ENCODE measurements around the gene BCAS1. TPM values are rescaled to one million over a fixed set of nuclear protein-coding genes. Genes with fewer than 3 reads are reported as not detected.

Gene BCAS1
- total and polyA plus RNA-seq, 2 experiments from 2014 or later, result not detected

DNA sequence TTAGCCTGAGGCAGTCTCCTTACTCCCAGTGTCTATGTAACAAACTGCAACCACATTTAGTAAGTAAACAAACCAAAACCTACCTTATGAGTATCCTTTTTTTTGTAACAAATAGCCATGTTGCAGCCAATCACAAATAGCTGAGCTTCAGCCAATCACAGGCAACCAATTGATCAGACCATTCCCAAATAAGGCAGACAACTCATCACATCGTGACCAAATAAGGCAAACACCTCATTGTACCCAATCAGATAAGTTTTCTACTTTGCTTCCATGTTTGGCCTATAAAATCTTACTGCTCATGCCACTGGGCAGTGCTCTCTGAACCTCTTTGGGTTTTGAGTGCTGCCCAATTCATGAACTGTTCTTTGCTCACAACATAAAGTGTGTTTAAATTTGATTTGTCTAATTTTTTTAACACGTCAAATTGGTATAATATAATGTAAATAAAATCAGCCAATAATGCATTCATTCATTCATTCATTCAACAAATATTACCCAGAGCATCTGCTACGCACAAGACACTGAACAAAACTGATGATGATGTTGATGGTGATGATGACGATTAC lies 117.8 kb downstream of the BCAS1 start:
- DNase-seq (ENCODE audit: low read depth in 1 of 2, low spot score in 1 of 2), result no peak
- H3K27ac ChIP-seq, result no peak overlapping the region
- H3K4me3 ChIP-seq, result no peak overlapping the region
- H3K27me3 ChIP-seq, result no peaks in the 10 kb centered on the region
- no peaks in the 10 kb centered on the region for H3K9me3 ChIP-seq (ENCODE audit: low read depth)
- no peaks in the 10 kb centered on the region for H3K36me3 ChIP-seq
- TF ChIP-seq, protein P1, sequence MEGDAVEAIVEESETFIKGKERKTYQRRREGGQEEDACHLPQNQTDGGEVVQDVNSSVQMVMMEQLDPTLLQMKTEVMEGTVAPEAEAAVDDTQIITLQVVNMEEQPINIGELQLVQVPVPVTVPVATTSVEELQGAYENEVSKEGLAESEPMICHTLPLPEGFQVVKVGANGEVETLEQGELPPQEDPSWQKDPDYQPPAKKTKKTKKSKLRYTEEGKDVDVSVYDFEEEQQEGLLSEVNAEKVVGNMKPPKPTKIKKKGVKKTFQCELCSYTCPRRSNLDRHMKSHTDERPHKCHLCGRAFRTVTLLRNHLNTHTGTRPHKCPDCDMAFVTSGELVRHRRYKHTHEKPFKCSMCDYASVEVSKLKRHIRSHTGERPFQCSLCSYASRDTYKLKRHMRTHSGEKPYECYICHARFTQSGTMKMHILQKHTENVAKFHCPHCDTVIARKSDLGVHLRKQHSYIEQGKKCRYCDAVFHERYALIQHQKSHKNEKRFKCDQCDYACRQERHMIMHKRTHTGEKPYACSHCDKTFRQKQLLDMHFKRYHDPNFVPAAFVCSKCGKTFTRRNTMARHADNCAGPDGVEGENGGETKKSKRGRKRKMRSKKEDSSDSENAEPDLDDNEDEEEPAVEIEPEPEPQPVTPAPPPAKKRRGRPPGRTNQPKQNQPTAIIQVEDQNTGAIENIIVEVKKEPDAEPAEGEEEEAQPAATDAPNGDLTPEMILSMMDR (IDR thresholded peaks at IDR 0.05; ENCODE audit: low read depth, low read length), result no peak
- no peaks in the 10 kb centered on the region for H3K4me1 ChIP-seq (ENCODE audit: low read depth)

DNA sequence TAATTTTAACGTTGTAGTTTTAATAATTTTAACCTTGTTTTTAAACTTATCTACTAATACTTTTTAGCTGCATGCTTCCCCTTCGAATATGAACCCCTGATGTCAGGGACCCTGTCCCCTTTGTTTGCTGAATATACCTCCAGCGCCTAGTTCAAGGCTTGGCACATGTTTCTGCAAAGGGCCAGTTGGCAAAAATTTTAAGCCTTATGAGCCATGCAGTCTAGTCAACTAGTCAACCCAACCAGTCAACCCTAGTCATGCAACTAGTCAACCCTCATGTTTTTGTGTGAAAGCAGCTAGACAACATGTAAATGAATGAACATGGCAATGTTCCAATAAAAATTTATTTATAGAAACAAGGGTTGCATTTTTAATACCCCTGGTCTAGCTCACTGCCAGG lies 119.8 kb downstream of the BCAS1 start:
- Histone ChIP-seq H3K36me3 (no peaks in the 10 kb centered on the region), H3K4me1 (ENCODE audit: low read depth) (no peaks in the 10 kb centered on the region), H3K27ac (no peak overlapping the region), H3K9me3 (ENCODE audit: low read depth) (no peaks in the 10 kb centered on the region), H3K27me3 (no peaks in the 10 kb centered on the region), H3K4me3 (no peak overlapping the region)
- no peak for DNase-seq (ENCODE audit: low read depth in 1 of 2, low spot score in 1 of 2)
- TF ChIP-seq, protein P1 (IDR thresholded peaks at IDR 0.05; ENCODE audit: low read depth, low read length), result no peak

DNA sequence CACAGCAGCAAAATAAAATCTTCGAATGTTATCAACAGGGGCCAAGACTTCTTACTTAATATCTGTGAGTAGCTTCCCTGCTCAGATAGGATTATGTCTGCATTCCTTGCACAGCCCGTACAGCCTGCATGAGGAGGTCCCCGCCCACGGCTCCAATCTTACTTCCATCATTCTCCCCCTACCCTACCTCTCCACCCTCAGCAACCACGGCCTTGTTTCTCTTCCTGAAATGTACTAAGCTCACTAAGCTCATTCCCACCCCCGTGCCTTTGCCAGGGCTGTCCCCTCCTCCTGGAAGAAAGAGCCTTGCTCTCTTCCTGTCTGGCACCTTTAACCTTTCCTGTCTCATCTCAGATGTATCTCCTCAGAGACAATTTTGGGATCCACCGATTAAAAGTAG lies 120.4 kb downstream of the BCAS1 start:
- H3K4me3 ChIP-seq, result no peak overlapping the region
- no peaks in the 10 kb centered on the region for H3K36me3 ChIP-seq
- H3K27ac ChIP-seq, result no peak overlapping the region
- no peaks in the 10 kb centered on the region for H3K4me1 ChIP-seq (ENCODE audit: low read depth)
- DNase-seq (ENCODE audit: low read depth in 1 of 2, low spot score in 1 of 2), result peak in 1 of 2 donors; percentile 21
- TF ChIP-seq, protein P1 (IDR thresholded peaks at IDR 0.05; ENCODE audit: low read depth, low read length), result no peak
- no peaks in the 10 kb centered on the region for H3K27me3 ChIP-seq
- no peaks in the 10 kb centered on the region for H3K9me3 ChIP-seq (ENCODE audit: low read depth)

DNA sequence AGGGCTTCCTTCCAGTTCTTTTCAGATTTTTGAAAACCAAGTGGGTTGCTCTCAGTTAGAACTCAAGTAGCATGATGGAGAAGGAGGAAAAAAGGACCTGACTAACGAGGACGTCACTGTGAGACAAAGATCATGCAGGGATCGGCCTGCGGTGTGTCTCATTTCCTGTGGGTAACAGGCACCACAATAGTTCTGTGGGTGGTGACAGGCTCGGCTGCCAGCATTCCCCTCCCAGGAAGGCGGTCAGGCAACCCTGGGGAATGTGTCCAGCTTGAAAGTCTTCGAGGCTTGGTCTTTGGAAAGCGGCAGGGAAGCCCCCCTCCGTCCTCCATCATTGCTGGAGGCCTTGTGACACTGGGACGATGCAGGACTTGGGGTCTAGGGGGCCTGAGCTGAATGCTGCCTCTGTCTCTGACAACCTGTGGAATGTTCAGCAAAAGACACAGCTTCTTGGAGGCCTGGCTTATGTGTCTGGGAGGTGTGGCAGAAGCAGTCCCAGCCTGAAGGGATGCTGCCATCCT lies 121.0 kb downstream of the BCAS1 start:
- H3K4me3 ChIP-seq, result no peak overlapping the region
- peak in 1 of 2 donors; percentile 88 for DNase-seq (ENCODE audit: low read depth in 1 of 2, low spot score in 1 of 2)

DNA sequence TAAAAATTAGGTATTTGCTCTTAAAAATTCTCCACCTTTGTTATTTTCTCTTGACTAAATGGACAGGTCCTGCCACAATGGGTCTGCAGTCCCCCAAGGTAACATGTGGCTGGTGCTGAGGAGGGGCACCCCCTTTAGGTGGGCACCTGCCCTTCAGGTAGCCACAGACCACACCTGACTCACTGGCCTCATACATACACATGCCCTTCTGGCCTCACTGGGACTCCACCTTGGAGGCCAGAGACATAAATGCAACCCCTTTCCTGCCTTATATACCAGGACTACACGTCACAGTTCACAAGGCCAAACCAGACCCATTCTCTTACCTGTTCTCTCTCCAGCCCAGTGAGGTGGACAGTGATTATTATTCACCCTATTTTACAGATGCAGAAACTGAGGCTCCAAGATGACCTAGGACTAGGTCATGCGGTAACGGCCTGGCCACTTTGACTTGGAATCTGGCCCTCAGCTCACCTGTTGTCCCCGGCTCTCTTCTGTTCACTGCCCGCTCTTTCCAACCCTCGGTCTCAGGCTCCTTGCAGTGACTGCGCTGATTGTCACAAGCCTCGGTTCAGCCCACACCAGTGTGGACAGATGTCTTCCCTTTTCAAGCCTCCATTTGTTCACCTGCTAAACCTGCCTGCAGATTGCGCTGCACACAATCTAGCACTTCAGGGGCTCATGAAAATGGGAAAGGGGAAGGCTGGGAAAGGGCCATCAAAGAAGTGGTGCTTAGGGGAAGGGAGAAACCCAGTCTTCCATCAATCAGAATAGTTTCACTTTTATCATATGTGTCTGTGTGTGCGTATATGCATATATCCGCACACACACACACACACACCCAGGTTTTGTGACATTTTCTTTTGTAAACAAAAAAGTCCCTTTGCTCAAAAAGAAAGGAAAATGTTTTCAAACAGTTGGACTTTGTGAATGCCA lies 121.7 kb downstream of the BCAS1 start:
- no peaks in the 10 kb centered on the region for H3K27me3 ChIP-seq
- H3K4me3 ChIP-seq, result no peak overlapping the region
- H3K27ac ChIP-seq, result no peak overlapping the region
- no peaks in the 10 kb centered on the region for H3K9me3 ChIP-seq (ENCODE audit: low read depth)
- TF ChIP-seq, protein P1 (IDR thresholded peaks at IDR 0.05; ENCODE audit: low read depth, low read length), result no peak
- H3K4me1 ChIP-seq (ENCODE audit: low read depth), result no peaks in the 10 kb centered on the region
- no peak for DNase-seq (ENCODE audit: low read depth in 1 of 2, low spot score in 1 of 2)
- no peaks in the 10 kb centered on the region for H3K36me3 ChIP-seq

More for the DNA sequence above, 121.0 kb downstream of the BCAS1 start:
- no peaks in the 10 kb centered on the region for H3K36me3 ChIP-seq
- TF ChIP-seq, protein P1 (IDR thresholded peaks at IDR 0.05; ENCODE audit: low read depth, low read length), result no peak
- H3K4me1 ChIP-seq (ENCODE audit: low read depth), result no peaks in the 10 kb centered on the region
- H3K27me3 ChIP-seq, result no peaks in the 10 kb centered on the region
- H3K9me3 ChIP-seq (ENCODE audit: low read depth), result no peaks in the 10 kb centered on the region
- no peak overlapping the region for H3K27ac ChIP-seq

Measured in cardiac muscle cell (in vitro differentiated cells and primary cell).